Dedifferentiated amniotic fluid mesenchymal stem cell (primary cell): Measurements from ENCODE around the gene KDR.

Experiments used
- DNase-seq: peaks from one replicate; pipeline ENCODE4 v3.0.0-alpha.2; 2016; ENCODE audit errors: extremely low spot score

Gene KDR

GRCh38 chr4:55123791-55124190 lies 1.6 kb downstream of the KDR start:
- DNase-seq: no peak

- no peak for DNase-seq
Measured at GRCh38 chr4:55122235-55122634, 3.2 kb downstream of the KDR start.

- no peak for DNase-seq
Measured at GRCh38 chr4:55121246-55121645, 4.1 kb downstream of the KDR start.

- no peak for DNase-seq
Measured at GRCh38 chr4:55118397-55118796, 7.0 kb downstream of the KDR start.

DNA sequence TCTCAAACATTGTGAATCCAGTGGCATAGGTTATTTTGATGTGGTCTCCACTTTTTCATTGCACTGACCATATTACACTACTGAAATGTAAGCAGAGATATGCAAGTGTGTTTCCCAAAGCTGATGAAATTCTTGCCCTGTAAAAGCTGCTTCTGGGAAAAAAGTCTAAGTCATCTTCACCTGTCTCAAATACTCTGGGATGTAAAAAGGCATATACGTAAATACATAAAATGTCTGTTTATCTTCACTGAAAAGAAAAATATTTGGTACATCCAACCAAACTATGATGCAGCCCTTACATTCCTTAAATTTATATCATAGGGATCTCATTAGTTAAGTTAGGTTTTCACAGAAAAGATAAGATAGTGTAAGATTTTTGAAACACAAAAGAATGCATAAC lies 7.9 kb downstream of the KDR start:
- no peak for DNase-seq

- no peak for DNase-seq
Measured at GRCh38 chr4:55116450-55116849, 8.9 kb downstream of the KDR start.

- DNase-seq: no peak
Measured at GRCh38 chr4:55111601-55112000, 13.8 kb downstream of the KDR start.

DNA sequence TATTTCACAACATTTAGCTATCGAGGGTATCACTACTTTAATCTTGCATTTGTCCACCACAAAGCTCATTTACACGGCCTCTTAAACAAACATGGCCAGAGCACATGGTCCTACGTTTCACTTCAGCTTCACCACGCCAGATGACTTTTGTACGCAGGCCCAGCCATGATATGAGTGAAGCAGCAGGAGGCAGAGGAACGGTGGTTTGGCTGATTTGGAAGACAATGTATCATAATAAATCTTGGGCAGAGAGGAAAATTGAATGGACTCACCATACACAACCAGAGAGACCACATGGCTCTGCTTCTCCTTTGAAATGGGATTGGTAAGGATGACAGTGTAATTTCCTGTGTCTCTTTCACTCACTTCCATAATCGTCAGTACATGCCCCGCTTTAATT lies 15.3 kb downstream of the KDR start:
- DNase-seq: no peak

DNA sequence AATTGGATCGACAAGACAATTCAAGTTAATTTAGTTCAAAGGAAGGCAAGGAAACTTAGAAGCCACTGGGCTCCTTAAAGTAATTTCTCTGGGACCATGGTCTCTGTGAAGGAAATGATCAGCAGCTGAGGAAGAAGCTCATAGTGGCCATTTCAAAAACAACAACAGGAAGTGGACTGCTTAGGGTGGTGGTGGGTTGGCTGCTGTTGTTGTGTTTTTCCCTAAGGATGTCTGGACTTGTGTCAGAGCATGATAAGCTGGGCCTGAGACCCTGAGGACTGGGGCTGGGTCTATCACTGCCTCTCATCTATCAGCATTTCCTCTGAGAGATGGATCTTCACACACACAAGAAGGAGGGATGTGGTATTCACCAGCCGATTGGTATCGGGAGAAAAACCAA lies 18.3 kb downstream of the KDR start:
- DNase-seq: no peak

DNA sequence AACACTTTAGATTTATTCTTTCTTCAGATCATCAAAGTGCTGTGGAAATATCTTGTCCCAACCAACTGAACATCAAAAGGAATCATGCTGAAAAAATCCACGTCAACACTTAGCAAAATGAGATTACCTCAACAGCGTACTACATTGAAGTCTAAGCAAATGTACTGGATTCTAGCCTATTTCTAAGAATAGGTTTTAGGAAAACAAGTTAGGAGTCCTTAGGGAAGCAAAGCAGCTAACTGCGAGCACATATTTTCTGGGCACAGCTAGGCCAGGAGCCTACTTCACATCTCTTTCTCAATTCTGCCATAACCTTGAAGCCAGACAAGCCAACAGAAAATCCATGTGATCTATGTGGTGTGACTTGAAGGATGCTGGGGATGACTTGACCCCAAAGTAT lies 22.2 kb downstream of the KDR start:
- DNase-seq: no peak

GRCh38 chr4:55099816-55100215 lies 25.6 kb downstream of the KDR start:
- DNase-seq: no peak

GRCh38 chr4:55098456-55099204 lies 26.8 kb downstream of the KDR start:
- DNase-seq: no peak

GRCh38 chr4:55096619-55097018 lies 28.8 kb downstream of the KDR start:
- no peak for DNase-seq

DNA sequence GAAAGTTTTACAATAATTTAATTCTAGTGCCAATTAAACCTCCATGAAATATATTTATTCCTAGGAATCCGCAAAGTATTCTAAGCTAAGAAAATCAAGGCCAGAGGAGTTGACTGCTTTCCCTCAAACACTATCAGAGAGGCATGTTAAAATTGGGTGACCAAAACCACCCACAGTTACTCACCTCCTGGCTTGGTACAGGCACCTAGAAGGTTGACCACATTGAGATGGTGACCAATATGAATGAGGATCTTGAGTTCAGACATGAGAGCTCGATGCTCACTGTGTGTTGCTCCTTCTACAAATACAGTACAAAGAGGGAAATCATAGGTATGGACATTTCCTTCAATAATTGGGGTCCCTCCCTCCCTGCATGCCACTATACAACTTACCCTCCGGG lies 29.4 kb downstream of the KDR start:
- no peak for DNase-seq

- DNase-seq: no peak
Measured at GRCh38 chr4:55092504-55092903, 32.9 kb downstream of the KDR start.

DNA sequence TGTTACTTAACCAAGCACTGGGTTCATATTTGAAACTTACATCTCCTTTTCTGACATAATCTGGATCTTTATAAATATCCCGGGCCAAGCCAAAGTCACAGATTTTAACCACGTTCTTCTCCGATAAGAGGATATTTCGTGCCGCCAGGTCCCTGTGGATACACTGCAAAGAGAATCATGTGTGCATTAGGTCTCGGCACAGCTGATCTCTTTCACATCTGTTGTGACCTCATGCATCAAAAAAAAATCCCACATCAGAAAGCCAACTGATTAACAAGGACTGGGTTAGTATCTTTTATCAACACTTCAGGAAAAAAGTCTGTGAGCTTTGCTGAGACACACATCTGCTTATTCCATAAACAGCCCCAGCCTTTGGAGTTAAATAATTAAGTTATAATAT lies 35.5 kb downstream of the KDR start:
- no peak for DNase-seq

- DNase-seq: no peak
Measured at GRCh38 chr4:55087913-55088260, 37.5 kb downstream of the KDR start.

- DNase-seq: no peak
Measured at GRCh38 chr4:55087009-55087912, 38.1 kb downstream of the KDR start.

DNA sequence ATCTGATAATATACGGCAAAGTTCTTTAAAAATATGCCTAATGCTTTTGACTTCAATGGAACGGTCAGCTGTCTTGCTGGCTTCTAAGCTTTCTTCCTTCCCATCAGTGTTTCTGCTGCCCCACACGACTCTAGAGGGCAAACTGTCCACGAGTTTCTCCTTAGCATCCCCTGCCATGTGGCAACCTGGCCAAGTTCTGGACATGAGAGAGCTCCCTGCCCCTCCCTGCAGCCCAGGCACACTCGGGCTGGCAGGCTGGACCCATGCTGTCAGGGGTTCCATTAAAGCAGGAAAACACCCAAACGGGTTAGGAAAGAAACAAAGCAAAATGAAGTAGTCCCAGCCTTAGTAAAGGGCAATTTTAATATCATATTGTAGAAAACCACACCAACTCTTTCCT lies 38.8 kb downstream of the KDR start:
- DNase-seq: no peak

- no peak for DNase-seq
Measured at GRCh38 chr4:55083735-55084134, 41.7 kb downstream of the KDR start.

DNA sequence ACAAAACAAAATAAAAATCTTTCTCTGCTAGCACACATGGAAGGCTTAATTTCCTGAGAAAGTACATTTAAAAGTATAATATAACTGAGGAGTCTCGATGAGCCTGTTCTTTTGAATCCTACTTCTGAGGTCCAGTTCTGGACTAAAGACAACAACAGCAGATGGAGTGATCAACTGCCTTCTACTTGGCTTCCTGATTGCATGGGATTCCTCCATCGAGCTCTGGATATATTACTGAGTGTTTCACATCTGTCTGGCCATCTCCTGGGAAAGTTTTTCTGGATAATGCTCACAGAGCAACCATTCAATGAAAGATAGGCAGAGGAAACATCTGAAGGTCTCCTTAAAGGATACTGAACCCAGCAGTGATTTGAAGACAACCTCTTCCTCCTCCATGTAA lies 42.6 kb downstream of the KDR start:
- DNase-seq: no peak

DNA sequence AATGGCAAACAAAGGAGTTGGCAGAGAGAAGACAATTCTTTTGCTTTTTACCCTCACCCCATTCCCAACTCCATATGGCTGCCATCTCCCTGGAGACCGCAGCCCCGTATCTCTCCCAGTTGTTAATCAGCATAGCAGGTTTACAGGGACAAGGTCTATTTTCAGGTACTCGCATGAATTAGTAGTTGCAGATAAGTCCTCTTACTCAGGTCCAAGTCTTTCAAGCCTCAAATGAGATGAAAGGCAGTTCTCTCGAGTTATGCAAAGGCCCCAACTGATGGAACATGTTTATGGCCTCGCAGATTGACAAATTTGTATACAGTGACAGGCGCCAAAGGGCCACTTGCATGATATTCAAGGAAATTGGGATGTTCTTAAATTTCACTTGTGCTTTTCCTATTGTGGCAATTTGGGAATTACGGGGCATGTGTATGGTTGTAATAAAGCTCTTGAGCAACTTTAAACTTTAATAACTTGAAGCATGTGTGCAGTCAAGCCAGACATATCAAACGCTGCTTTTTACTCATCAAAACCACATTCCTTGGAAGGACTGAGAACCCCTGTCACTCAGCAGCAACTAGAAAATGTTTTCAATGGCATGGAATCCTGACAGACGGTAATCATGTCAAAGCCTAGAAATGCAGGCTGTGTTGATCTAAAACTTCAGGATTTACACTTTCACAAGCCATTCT lies 45.1 kb downstream of the KDR start:
- no peak for DNase-seq
